Peyer's patch (tissue), 4 donors: ENCODE measurements around the gene LGALSL.
"Not testable (repeated sequence)": the region's sequence is repeated elsewhere in the genome, so short reads cannot be mapped to it uniquely, and the experiment has no call there.

Experiments
- POLR2A ChIP-seq, 2 donors: fragments of 450-650 bp; IDR thresholded peaks; one replicate each; pipeline ENCODE4 v1.5.1; 2017; ENCODE audit warnings: antibody characterized with exemption in 2 of 2, mild to moderate bottlenecking in 2 of 2, moderate library complexity in 2 of 2
- TF ChIP-seq, protein P1 (sequence below), 6 experiments: fragments of 450-650 bp in 4 of 6; fragments of 200-600 bp in 2 of 6; sonication (generic) in 1 of 6; IDR thresholded peaks; one replicate each; pipeline ENCODE4 v1.5.1; 2017 to 2019; ENCODE audit warnings: antibody characterized with exemption in 6 of 6, mild to moderate bottlenecking in 3 of 6, moderate library complexity in 1 of 6

DNA sequence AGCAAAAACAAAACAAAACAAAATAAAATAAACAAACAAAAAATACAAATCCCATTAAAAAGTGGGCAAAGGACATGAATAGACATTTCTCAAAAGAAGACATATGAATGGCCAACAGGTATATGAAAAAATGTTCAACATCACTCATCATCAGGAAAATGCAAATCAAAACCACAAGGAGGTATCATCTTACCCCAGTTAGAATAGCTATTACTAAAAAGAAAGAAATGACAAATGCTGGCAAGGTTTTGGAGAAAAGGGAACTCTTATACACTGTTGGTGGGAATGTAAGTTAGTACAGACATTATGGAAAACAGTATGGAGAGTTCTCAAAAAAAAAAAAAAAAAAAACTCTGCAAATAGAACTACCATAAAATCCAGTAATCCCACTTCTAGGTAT is 8.0 kb upstream of the LGALSL start:
- TF ChIP-seq, protein P1, sequence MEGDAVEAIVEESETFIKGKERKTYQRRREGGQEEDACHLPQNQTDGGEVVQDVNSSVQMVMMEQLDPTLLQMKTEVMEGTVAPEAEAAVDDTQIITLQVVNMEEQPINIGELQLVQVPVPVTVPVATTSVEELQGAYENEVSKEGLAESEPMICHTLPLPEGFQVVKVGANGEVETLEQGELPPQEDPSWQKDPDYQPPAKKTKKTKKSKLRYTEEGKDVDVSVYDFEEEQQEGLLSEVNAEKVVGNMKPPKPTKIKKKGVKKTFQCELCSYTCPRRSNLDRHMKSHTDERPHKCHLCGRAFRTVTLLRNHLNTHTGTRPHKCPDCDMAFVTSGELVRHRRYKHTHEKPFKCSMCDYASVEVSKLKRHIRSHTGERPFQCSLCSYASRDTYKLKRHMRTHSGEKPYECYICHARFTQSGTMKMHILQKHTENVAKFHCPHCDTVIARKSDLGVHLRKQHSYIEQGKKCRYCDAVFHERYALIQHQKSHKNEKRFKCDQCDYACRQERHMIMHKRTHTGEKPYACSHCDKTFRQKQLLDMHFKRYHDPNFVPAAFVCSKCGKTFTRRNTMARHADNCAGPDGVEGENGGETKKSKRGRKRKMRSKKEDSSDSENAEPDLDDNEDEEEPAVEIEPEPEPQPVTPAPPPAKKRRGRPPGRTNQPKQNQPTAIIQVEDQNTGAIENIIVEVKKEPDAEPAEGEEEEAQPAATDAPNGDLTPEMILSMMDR (IDR thresholded peaks at IDR 0.05), result not testable (repeated sequence)
- not testable (repeated sequence) for TF ChIP-seq POLR2A (IDR thresholded peaks at IDR 0.05)
